Activated naive CD8-positive, alpha-beta T cell treated with anti-CD3 and anti-CD28 coated beads, Interleukin-2, amount 50 U/mL, for 24 hours (primary cell): ENCODE data around the gene KNOP1.

Experiments used
- ATAC-seq: fragments of 150-1000 bp; cut with Tn5 transposase; one replicate; pipeline ENCODE4 v1.10.0; 2021
- DNase-seq: peaks from one replicate; pipeline ENCODE4 v3.0.0; 2021
- H3K27ac Mint-ChIP-seq: one replicate; pipeline ENCODE4 v1.8.0; 2021; ENCODE audit warnings: mild to moderate bottlenecking, mixed read lengths
- H3K27me3 Mint-ChIP-seq: one replicate; pipeline ENCODE4 v1.8.0; 2021; ENCODE audit warnings: mixed read lengths
- H3K36me3 Mint-ChIP-seq: one replicate; pipeline ENCODE4 v1.8.0; 2021; ENCODE audit warnings: low read depth, mixed read lengths
- H3K4me1 Mint-ChIP-seq: one replicate; pipeline ENCODE4 v1.8.0; 2021; ENCODE audit warnings: mixed read lengths
- H3K4me3 Mint-ChIP-seq: one replicate; pipeline ENCODE4 v1.8.0; 2021; ENCODE audit warnings: mild to moderate bottlenecking, moderate library complexity, mixed read lengths
- H3K9me3 Mint-ChIP-seq: one replicate; pipeline ENCODE4 v1.8.0; 2021; ENCODE audit warnings: mixed read lengths

Gene KNOP1

GRCh38 chr16:19717741-19718623 is at the start of gene KNOP1, which contains the start of gene IQCK:
TSS of gene KNOP1 (minus strand) at chr16:19718227. CDS start at chr16:19715035, 3,192 bp downstream.
TSS of gene IQCK (plus strand) at chr16:19718271. CDS start at chr16:19718307, 36 bp downstream.
- Mint-ChIP-seq H3K4me1 (peaks cover 22% of the 10 kb centered on the region), H3K9me3 (no peaks in the 10 kb centered on the region), H3K4me3 (peak within 1 kb of the TSS; percentile 91), H3K27me3 (no peaks in the 10 kb centered on the region), H3K36me3 (peaks cover 25% of the 10 kb centered on the region), H3K27ac (peak within 1 kb of the TSS; percentile 91)
- DNase-seq (peak; percentile 88), ATAC-seq (peak; percentile 92)

GRCh38 chr16:19767497-19767896 is 49.5 kb upstream of the KNOP1 start:
- ATAC-seq: no peak
- Mint-ChIP-seq H3K36me3 (peaks cover 6% of the 10 kb centered on the region), H3K9me3 (peaks cover 14% of the 10 kb centered on the region), H3K4me1 (no peaks in the 10 kb centered on the region), H3K4me3 (no peak overlapping the region), H3K27me3 (no peaks in the 10 kb centered on the region), H3K27ac (no peak overlapping the region)
- no peak for DNase-seq

GRCh38 chr16:19766988-19767387 is 49.0 kb upstream of the KNOP1 start:
- no peak overlapping the region for H3K4me3 Mint-ChIP-seq
- DNase-seq: no peak

GRCh38 chr16:19766554-19766884 is 48.5 kb upstream of the KNOP1 start:
- Mint-ChIP-seq H3K4me1 (no peaks in the 10 kb centered on the region), H3K27me3 (no peaks in the 10 kb centered on the region), H3K4me3 (no peak overlapping the region), H3K27ac (no peak overlapping the region), H3K36me3 (peaks cover 6% of the 10 kb centered on the region), H3K9me3 (peaks cover 14% of the 10 kb centered on the region)
- ATAC-seq (no peak), DNase-seq (no peak)

More at GRCh38 chr16:19766988-19767387, 49.0 kb upstream of the KNOP1 start:
- H3K9me3 Mint-ChIP-seq: peaks cover 14% of the 10 kb centered on the region
- peaks cover 6% of the 10 kb centered on the region for H3K36me3 Mint-ChIP-seq
- no peaks in the 10 kb centered on the region for H3K27me3 Mint-ChIP-seq
- no peak overlapping the region for H3K27ac Mint-ChIP-seq
- no peak for ATAC-seq
- H3K4me1 Mint-ChIP-seq: no peaks in the 10 kb centered on the region

GRCh38 chr16:19765860-19766553 is 48.0 kb upstream of the KNOP1 start:
- Mint-ChIP-seq H3K4me3 (no peak overlapping the region), H3K27ac (no peak overlapping the region), H3K27me3 (no peaks in the 10 kb centered on the region), H3K9me3 (peaks cover 14% of the 10 kb centered on the region), H3K4me1 (no peaks in the 10 kb centered on the region), H3K36me3 (peaks cover 6% of the 10 kb centered on the region)
- ATAC-seq (no peak), DNase-seq (no peak)

- ATAC-seq (no peak), DNase-seq (no peak)
- no peaks in the 10 kb centered on the region for H3K9me3 Mint-ChIP-seq
- no peak overlapping the region for H3K27ac Mint-ChIP-seq
- no peaks in the 10 kb centered on the region for H3K4me1 Mint-ChIP-seq
- H3K27me3 Mint-ChIP-seq: no peaks in the 10 kb centered on the region
- H3K36me3 Mint-ChIP-seq: no peaks in the 10 kb centered on the region
- H3K4me3 Mint-ChIP-seq: no peak overlapping the region
These were observed 42.5 kb upstream of the KNOP1 start for GRCh38 chr16:19760356-19761060.

- DNase-seq: no peak
- Mint-ChIP-seq H3K27ac (no peak overlapping the region), H3K4me3 (no peak overlapping the region), H3K4me1 (no peaks in the 10 kb centered on the region), H3K9me3 (no peaks in the 10 kb centered on the region), H3K27me3 (no peaks in the 10 kb centered on the region), H3K36me3 (no peaks in the 10 kb centered on the region)
- ATAC-seq: no peak
These were observed 40.0 kb upstream of the KNOP1 start for GRCh38 chr16:19757762-19758595.

- Mint-ChIP-seq H3K9me3 (no peaks in the 10 kb centered on the region), H3K4me1 (no peaks in the 10 kb centered on the region), H3K36me3 (no peaks in the 10 kb centered on the region), H3K27me3 (no peaks in the 10 kb centered on the region), H3K4me3 (no peak overlapping the region), H3K27ac (no peak overlapping the region)
- ATAC-seq (no peak), DNase-seq (no peak)
These were observed 39.0 kb upstream of the KNOP1 start for GRCh38 chr16:19757026-19757425.

GRCh38 chr16:19755268-19755667 is 37.2 kb upstream of the KNOP1 start:
- no peak for ATAC-seq
- no peaks in the 10 kb centered on the region for H3K36me3 Mint-ChIP-seq

GRCh38 chr16:19754644-19755036 is 36.6 kb upstream of the KNOP1 start:
- Mint-ChIP-seq H3K27me3 (no peaks in the 10 kb centered on the region), H3K27ac (no peak overlapping the region), H3K4me1 (no peaks in the 10 kb centered on the region), H3K36me3 (no peaks in the 10 kb centered on the region), H3K9me3 (no peaks in the 10 kb centered on the region), H3K4me3 (no peak overlapping the region)
- ATAC-seq (no peak), DNase-seq (no peak)

More at GRCh38 chr16:19755268-19755667, 37.2 kb upstream of the KNOP1 start:
- DNase-seq: no peak
- H3K27me3 Mint-ChIP-seq: no peaks in the 10 kb centered on the region
- H3K4me1 Mint-ChIP-seq: no peaks in the 10 kb centered on the region
- no peak overlapping the region for H3K4me3 Mint-ChIP-seq
- no peak overlapping the region for H3K27ac Mint-ChIP-seq
- no peaks in the 10 kb centered on the region for H3K9me3 Mint-ChIP-seq

GRCh38 chr16:19753815-19754643 is 36.0 kb upstream of the KNOP1 start:
- DNase-seq (no peak), ATAC-seq (no peak)
- Mint-ChIP-seq H3K27ac (no peak overlapping the region), H3K9me3 (no peaks in the 10 kb centered on the region), H3K27me3 (no peaks in the 10 kb centered on the region), H3K4me1 (no peaks in the 10 kb centered on the region), H3K36me3 (no peaks in the 10 kb centered on the region), H3K4me3 (no peak overlapping the region)

- no peak overlapping the region for H3K27ac Mint-ChIP-seq
- no peak for ATAC-seq
- H3K4me3 Mint-ChIP-seq: no peak overlapping the region
These were observed 33.7 kb upstream of the KNOP1 start for GRCh38 chr16:19751478-19752385.

More at GRCh38 chr16:19751478-19752385, 33.7 kb upstream of the KNOP1 start:
- no peaks in the 10 kb centered on the region for H3K36me3 Mint-ChIP-seq
- no peaks in the 10 kb centered on the region for H3K4me1 Mint-ChIP-seq
- H3K27me3 Mint-ChIP-seq: no peaks in the 10 kb centered on the region
- DNase-seq: no peak
- H3K9me3 Mint-ChIP-seq: no peaks in the 10 kb centered on the region
